SU-DHL-6 (cell line): ENCODE results near the gene PRKCA.

Source experiments
- EZH2phosphoT487 ChIP-seq: fragments of 200-600 bp; sonication (generic), shearing (Covaris generic); conservative IDR thresholded peaks from 2 replicates; pipeline ENCODE4 v1.6.1; 2018; ENCODE audit warnings: mild to moderate bottlenecking, antibody characterized with exemption, low read length, moderate library complexity, mixed read lengths
- TF ChIP-seq, protein P1 (sequence below): fragments of 200-600 bp; sonication (generic); IDR thresholded peaks from one replicate; pipeline ENCODE4 v1.5.1; 2017; ENCODE audit warnings: antibody characterized with exemption, mild to moderate bottlenecking, low read length, moderate library complexity; ENCODE audit not compliant: insufficient read depth, poor library complexity, severe bottlenecking

DNA sequence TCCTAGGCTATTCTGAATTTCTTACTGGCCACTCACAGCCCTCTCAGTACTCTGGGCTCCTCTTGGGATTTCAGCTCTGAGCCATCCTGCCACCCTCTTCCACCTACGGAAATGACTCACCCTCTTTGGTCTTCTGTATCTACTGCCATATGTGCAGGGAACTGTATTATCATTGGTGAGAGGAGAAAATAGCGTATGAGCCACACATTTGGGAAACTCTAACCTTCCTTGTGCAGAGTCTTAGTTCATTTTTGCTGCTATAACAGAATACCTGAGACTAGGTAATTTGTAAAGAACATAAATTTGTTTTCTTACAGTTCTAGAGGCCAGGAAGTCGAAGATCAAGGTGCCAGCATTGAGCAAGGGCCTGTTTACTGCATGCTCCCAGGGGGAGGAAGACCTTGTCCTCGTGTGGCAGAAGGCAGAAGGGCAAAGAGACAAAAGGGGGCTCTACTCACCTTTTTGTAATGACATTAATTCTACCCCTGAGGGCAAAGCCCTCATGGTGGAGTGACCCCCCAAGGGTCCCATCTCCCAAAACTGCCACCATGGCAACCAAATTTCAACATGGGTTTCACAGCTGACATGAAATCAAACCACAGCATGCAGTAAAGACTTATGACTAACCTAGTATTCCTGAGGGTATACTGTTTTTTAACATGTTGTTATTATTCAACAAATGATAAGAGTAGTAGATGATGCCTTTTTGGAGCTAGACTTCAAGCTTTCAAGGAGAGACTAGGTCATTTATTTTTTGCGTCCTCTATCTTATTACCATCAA is 191.8 kb downstream of the PRKCA start:
- TF ChIP-seq EZH2phosphoT487 = no peak
- TF ChIP-seq, protein P1, sequence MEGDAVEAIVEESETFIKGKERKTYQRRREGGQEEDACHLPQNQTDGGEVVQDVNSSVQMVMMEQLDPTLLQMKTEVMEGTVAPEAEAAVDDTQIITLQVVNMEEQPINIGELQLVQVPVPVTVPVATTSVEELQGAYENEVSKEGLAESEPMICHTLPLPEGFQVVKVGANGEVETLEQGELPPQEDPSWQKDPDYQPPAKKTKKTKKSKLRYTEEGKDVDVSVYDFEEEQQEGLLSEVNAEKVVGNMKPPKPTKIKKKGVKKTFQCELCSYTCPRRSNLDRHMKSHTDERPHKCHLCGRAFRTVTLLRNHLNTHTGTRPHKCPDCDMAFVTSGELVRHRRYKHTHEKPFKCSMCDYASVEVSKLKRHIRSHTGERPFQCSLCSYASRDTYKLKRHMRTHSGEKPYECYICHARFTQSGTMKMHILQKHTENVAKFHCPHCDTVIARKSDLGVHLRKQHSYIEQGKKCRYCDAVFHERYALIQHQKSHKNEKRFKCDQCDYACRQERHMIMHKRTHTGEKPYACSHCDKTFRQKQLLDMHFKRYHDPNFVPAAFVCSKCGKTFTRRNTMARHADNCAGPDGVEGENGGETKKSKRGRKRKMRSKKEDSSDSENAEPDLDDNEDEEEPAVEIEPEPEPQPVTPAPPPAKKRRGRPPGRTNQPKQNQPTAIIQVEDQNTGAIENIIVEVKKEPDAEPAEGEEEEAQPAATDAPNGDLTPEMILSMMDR = no peak
